Activated CD8-positive, alpha-beta T cell treated with anti-CD3 and anti-CD28 coated beads for 36 hours (primary cell): ENCODE results near the gene ABCA1. TPM values are rescaled to one million over a fixed set of nuclear protein-coding genes. Genes with fewer than 3 reads are reported as not detected.
"Not testable (repeated sequence)": the region's sequence is repeated elsewhere in the genome, so short reads cannot be mapped to it uniquely, and the experiment has no call there.

Experiments used
- ATAC-seq: fragments of 200-7000 bp; cut with Tn5 transposase; one replicate; pipeline ENCODE4 v1.10.0; 2021; ENCODE audit warnings: mild to moderate bottlenecking, moderate library complexity
- CTCF ChIA-PET: fragments of 350-600 bp; sonication (Branson Sonifier 250); formaldehyde crosslinking; loops from one replicate; lab custom pipeline; 2021; ENCODE audit warnings: antibody characterized with exemption; lab: Charles Lee
- POLR2A ChIA-PET: fragments of 350-600 bp; sonication (Branson Sonifier 250); formaldehyde crosslinking; loops from one replicate; lab custom pipeline; 2021; ENCODE audit warnings: antibody characterized with exemption; lab: Charles Lee
- DNase-seq: peaks from one replicate; pipeline ENCODE4 v3.0.0-alpha.2; 2020
- H3K27ac Mint-ChIP-seq: one replicate; pipeline ENCODE4 v1.8.0; 2021; ENCODE audit warnings: mild to moderate bottlenecking, mixed read lengths
- H3K27me3 Mint-ChIP-seq: one replicate; pipeline ENCODE4 v1.8.0; 2021; ENCODE audit warnings: mixed read lengths
- H3K36me3 Mint-ChIP-seq: one replicate; pipeline ENCODE4 v1.8.0; 2021; ENCODE audit warnings: low read depth, mixed read lengths
- H3K4me1 Mint-ChIP-seq: one replicate; pipeline ENCODE4 v1.8.0; 2021; ENCODE audit warnings: low read depth, mixed read lengths
- H3K4me3 Mint-ChIP-seq: one replicate; pipeline ENCODE4 v1.8.0; 2021; ENCODE audit warnings: mild to moderate bottlenecking, moderate library complexity, mixed read lengths
- H3K9me3 Mint-ChIP-seq: one replicate; pipeline ENCODE4 v1.8.0; 2021; ENCODE audit warnings: mixed read lengths
- intact Hi-C: fragments of 100-400 bp; cut with micrococcal nuclease; formaldehyde crosslinking; loops from one replicate; pipeline ENCODE4 v1.10.0; 2022
- total RNA-seq, 2 experiments: library from RNA; stranded (reverse); gene quantifications; one replicate each; pipeline ENCODE4 v1.2.3, GENCODE V29; 2021
- TF ChIP-seq, protein P1 (sequence below): fragments of 200-600 bp; IDR thresholded peaks from one replicate; pipeline ENCODE4 v1.8.0; 2022; ENCODE audit warnings: antibody characterized with exemption, mild to moderate bottlenecking

The ABCA1 gene
- total RNA-seq, 2 experiments from 2014 or later: 0.20 to 0.38 TPM

DNA sequence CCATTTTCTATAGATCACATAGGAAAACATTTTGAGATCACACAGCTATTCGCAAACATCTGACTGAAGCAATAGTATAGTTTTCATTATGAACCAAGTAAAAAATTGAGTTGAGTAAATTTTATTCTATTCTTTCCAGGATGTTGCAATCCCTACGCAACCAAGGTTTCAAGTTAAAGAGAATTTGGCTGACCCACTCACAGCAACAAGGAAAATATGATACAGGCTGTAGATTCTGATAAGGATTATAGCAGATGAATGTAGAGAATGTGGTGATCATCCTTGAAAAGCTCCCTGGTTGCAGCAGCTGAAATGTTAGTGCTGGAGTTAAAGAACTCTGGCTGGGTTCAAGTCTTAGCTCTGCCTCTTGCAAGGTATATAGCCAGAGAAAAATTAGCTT, 4.7 kb downstream of the ABCA1 start:
- H3K4me3 Mint-ChIP-seq: no peak overlapping the region
- H3K9me3 Mint-ChIP-seq: no peaks in the 10 kb centered on the region
- POLR2A ChIA-PET: interaction anchor here (0.6 kb wide), 1 partner anchor 38 kb away, joined by 3 read pairs; no protein-coding TSS in a partner anchor
- H3K27ac Mint-ChIP-seq: no peak overlapping the region
- DNase-seq: no peak
- TF ChIP-seq, protein P1, sequence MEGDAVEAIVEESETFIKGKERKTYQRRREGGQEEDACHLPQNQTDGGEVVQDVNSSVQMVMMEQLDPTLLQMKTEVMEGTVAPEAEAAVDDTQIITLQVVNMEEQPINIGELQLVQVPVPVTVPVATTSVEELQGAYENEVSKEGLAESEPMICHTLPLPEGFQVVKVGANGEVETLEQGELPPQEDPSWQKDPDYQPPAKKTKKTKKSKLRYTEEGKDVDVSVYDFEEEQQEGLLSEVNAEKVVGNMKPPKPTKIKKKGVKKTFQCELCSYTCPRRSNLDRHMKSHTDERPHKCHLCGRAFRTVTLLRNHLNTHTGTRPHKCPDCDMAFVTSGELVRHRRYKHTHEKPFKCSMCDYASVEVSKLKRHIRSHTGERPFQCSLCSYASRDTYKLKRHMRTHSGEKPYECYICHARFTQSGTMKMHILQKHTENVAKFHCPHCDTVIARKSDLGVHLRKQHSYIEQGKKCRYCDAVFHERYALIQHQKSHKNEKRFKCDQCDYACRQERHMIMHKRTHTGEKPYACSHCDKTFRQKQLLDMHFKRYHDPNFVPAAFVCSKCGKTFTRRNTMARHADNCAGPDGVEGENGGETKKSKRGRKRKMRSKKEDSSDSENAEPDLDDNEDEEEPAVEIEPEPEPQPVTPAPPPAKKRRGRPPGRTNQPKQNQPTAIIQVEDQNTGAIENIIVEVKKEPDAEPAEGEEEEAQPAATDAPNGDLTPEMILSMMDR: no peak
- H3K4me1 Mint-ChIP-seq: peaks cover 9% of the 10 kb centered on the region
- no peaks in the 10 kb centered on the region for H3K36me3 Mint-ChIP-seq
- intact Hi-C loops: no loop called here
- peaks cover 7% of the 10 kb centered on the region for H3K27me3 Mint-ChIP-seq
- no peak for ATAC-seq
- CTCF ChIA-PET: interaction anchor here (1.0 to 1.4 kb wide), 4 partner anchors 9 to 66 kb away, joined by 3 read pairs; no protein-coding TSS in a partner anchor

DNA sequence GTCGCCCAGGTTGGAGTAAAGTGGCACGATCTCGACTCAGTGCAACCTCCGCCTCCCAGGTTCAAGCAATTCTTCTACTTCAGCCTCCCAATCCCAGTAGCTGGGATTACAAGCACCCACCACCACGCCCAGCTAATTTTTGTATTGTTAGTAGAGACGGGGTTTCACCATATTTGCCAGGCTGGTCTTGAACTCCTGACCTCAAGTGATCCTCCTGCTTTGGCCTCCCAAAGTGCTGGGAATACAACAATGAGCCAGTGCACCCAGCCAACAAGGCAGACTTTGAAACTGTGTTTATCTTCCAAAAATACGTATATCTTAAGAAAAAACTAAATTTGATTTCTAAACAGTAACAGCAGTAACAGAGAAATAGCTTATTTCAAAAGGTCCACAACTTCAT, 5.2 kb downstream of the ABCA1 start:
- H3K27me3 Mint-ChIP-seq, H3K9me3 Mint-ChIP-seq, ATAC-seq, intact Hi-C loops, H3K27ac Mint-ChIP-seq, H3K4me3 Mint-ChIP-seq, POLR2A ChIA-PET, DNase-seq, H3K4me1 Mint-ChIP-seq, H3K36me3 Mint-ChIP-seq: not testable (repeated sequence)
- CTCF ChIA-PET: interaction anchor here (1.0 to 1.2 kb wide), 2 partner anchors 8 to 67 kb away, joined by 3 read pairs; no protein-coding TSS in a partner anchor

DNA sequence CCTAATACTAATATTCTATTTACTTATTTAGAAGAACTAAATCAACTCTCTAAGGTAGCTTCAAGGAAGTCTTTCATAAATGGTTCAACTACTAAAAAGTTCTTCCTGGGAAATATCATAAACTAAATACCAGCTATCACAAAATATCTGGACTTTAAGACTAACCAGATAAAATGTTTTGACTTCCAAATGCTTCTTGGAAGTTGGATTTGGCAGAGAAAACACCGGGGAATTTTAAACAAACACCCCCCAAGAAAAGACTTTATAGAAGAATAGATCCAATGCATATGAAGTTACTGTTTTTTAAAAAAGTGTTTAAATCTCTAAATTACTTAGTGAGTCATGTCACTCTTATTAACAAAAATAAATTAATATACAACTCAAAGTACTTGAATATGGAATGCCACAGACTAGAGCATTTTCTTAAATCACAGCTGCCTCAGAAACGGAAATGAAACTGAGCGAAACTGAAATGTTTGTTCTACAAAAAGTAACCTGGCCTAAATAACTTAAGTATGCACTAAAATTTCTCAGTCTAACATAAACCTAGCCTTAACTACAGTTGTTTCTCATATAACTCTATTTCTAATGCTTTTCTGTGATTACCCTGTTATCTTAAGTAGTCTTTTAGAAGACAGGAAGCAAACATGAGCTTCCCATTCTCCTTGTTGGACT, 6.8 kb downstream of the ABCA1 start:
- CTCF ChIA-PET: interaction anchor here (1.0 to 1.4 kb wide), 3 partner anchors 10 to 58 kb away, joined by 3 to 5 read pairs (median 3); no protein-coding TSS in a partner anchor
- intact Hi-C loops: no loop called here
- H3K4me3 Mint-ChIP-seq: no peak overlapping the region

DNA sequence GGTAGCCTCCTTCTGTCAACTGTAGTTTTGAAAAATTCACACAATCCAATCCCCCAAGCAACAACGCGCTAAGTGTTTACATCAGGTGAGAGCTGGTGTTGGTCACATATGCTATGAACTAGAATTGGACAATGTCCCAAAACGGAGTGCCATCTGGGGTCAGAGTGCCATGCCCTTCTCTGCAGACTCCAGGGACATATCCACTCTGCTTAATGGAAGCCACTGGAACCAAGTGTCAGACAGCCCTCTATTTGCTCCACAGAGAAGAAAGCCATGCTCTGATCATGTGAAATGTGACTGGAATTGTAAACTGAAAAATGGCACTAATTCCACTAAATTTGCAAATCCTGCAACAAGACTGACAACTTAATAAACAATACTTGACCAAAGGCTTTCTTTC, 12.2 kb downstream of the ABCA1 start:
- Mint-ChIP-seq H3K9me3 (no peaks in the 10 kb centered on the region), H3K27me3 (peaks cover 6% of the 10 kb centered on the region), H3K4me3 (no peak overlapping the region), H3K27ac (no peak overlapping the region), H3K4me1 (peaks cover 3% of the 10 kb centered on the region), H3K36me3 (no peaks in the 10 kb centered on the region)
- TF ChIP-seq, protein P1: no peak
- POLR2A ChIA-PET: no interaction called here
- CTCF ChIA-PET: no interaction called here
- DNase-seq (no peak), ATAC-seq (no peak)
- intact Hi-C loops: no loop called here

More for the DNA sequence above, 6.8 kb downstream of the ABCA1 start:
- ATAC-seq (no peak), DNase-seq (no peak)
- Mint-ChIP-seq H3K9me3 (no peaks in the 10 kb centered on the region), H3K27ac (no peak overlapping the region), H3K4me1 (peaks cover under 1% of the 10 kb centered on the region), H3K36me3 (no peaks in the 10 kb centered on the region), H3K27me3 (peaks cover 6% of the 10 kb centered on the region)
- TF ChIP-seq, protein P1: no peak
- POLR2A ChIA-PET: interaction anchor here (0.6 to 1.0 kb wide), 2 partner anchors 8 to 434 kb away, joined by 3 read pairs; no protein-coding TSS in a partner anchor

DNA sequence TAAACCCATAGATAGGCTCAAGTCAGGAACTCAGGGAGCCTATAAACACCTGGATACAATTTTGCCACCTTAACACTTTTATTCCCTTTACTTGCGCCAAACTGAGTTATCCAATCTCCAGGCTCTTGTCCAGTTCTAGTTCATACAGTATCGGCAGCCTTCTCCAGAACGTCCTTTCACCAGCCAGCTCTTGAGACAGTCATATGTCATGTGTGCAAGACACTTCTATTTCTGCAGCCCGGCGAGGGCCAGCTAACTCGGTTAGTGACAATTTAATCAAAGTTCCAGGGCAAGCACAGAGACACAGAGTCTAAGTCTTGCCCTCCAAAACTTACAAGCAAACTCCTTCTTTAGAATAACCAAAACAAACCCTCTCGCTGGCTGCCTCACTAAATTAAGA, 12.9 kb downstream of the ABCA1 start:
- POLR2A ChIA-PET: no interaction called here

More for the DNA sequence above, 12.9 kb downstream of the ABCA1 start:
- no peak overlapping the region for H3K4me3 Mint-ChIP-seq
- peaks cover 3% of the 10 kb centered on the region for H3K4me1 Mint-ChIP-seq
- ATAC-seq (no peak), DNase-seq (no peak)
- CTCF ChIA-PET: interaction anchor here (0.7 kb wide), 1 partner anchor 8 kb away, joined by 3 read pairs; no protein-coding TSS in a partner anchor
- no peaks in the 10 kb centered on the region for H3K9me3 Mint-ChIP-seq
- H3K27ac Mint-ChIP-seq: no peak overlapping the region
- TF ChIP-seq, protein P1: no peak
- no peaks in the 10 kb centered on the region for H3K36me3 Mint-ChIP-seq
- peaks cover 6% of the 10 kb centered on the region for H3K27me3 Mint-ChIP-seq
- intact Hi-C loops: no loop called here
